Hematopoietic multipotent progenitor cell (in vitro differentiated cells): Measurements from ENCODE around the gene SLC8A3. TPM values are rescaled to one million over a fixed set of nuclear protein-coding genes. Genes with fewer than 3 reads are reported as not detected.

Experiments
- DNase-seq, 3 donors: peaks; one replicate each; pipeline ENCODE4 v3.0.0-alpha.2; 2011 to 2015; ENCODE audit warnings: low read depth in 2 of 3, low spot score in 2 of 3
- total RNA-seq: library from RNA; depleted of rRNA; stranded (reverse); fragments of >200 nt; gene quantifications from one replicate; pipeline ENCODE4 v1.2.3, GENCODE V29; 2012

The SLC8A3 gene
- total RNA-seq, 1 donor: 32.6 TPM

- DNase-seq: no peak
Measured at GRCh38 chr14:70002589-70003346, 186.0 kb downstream of the SLC8A3 start.

GRCh38 chr14:70000601-70001000 lies 188.2 kb downstream of the SLC8A3 start:
- DNase-seq: no peak

GRCh38 chr14:69999261-69999674 lies 189.5 kb downstream of the SLC8A3 start:
- DNase-seq: no peak

- no peak for DNase-seq
Measured at GRCh38 chr14:69997849-69998248, 190.9 kb downstream of the SLC8A3 start.

- no peak for DNase-seq
Measured at GRCh38 chr14:69996216-69996615, 192.5 kb downstream of the SLC8A3 start.

Other genes starting within 250 kb of the SLC8A3 start
- 7.3 TPM for gene COX16, start 170.7 kb upstream of the SLC8A3 start, total RNA-seq
- gene SYNJ2BP, start 228.1 kb upstream of the SLC8A3 start, total RNA-seq: 7.8 TPM